ENCODE measurements around the gene FBXO31.

Gene FBXO31

GRCh38 chr16:87314990-87315420 is 68.6 kb downstream of the FBXO31 start:
- H3K4me1 ChIP-seq (ENCODE audit: control insufficient read depth, insufficient read depth, low read length, poor library complexity, severe bottlenecking) = no peaks in the 10 kb centered on the region

GRCh38 chr16:87312008-87312407 is 71.6 kb downstream of the FBXO31 start:
- no peak overlapping the region for H3K4me3 ChIP-seq (ENCODE audit: extremely low read depth, insufficient read depth, low read length, poor library complexity, severe bottlenecking)
- H3K4me1 ChIP-seq (ENCODE audit: control insufficient read depth, insufficient read depth, low read length, poor library complexity, severe bottlenecking) = no peaks in the 10 kb centered on the region
- H3K27ac ChIP-seq (ENCODE audit: low read depth, low read length, severe bottlenecking) = no peak overlapping the region
- no peaks in the 10 kb centered on the region for H3K9me3 ChIP-seq (ENCODE audit: control insufficient read depth, low read length)
- no peaks in the 10 kb centered on the region for H3K36me3 ChIP-seq (ENCODE audit: control insufficient read depth, insufficient read depth, low read length)
- WGBS, 2 experiments (ENCODE audit: insufficient coverage in 2 of 2) = 87 to 89% methylated on average over 6 to 7 of the region's 7 CpGs

More at GRCh38 chr16:87314990-87315420, 68.6 kb downstream of the FBXO31 start:
- no peak overlapping the region for H3K4me3 ChIP-seq (ENCODE audit: extremely low read depth, insufficient read depth, low read length, poor library complexity, severe bottlenecking)
- no peaks in the 10 kb centered on the region for H3K36me3 ChIP-seq (ENCODE audit: control insufficient read depth, insufficient read depth, low read length)
- WGBS, 2 experiments (ENCODE audit: insufficient coverage in 2 of 2) = 87 to 89% methylated on average over 9 to 10 of the region's 10 CpGs
- no peak overlapping the region for H3K27ac ChIP-seq (ENCODE audit: low read depth, low read length, severe bottlenecking)
- H3K9me3 ChIP-seq (ENCODE audit: control insufficient read depth, low read length) = no peaks in the 10 kb centered on the region

GRCh38 chr16:87311387-87311786 is 72.2 kb downstream of the FBXO31 start:
- no peaks in the 10 kb centered on the region for H3K4me1 ChIP-seq (ENCODE audit: control insufficient read depth, insufficient read depth, low read length, poor library complexity, severe bottlenecking)
- H3K9me3 ChIP-seq (ENCODE audit: control insufficient read depth, low read length) = no peaks in the 10 kb centered on the region
- no peak overlapping the region for H3K4me3 ChIP-seq (ENCODE audit: extremely low read depth, insufficient read depth, low read length, poor library complexity, severe bottlenecking)
- no peaks in the 10 kb centered on the region for H3K36me3 ChIP-seq (ENCODE audit: control insufficient read depth, insufficient read depth, low read length)
- no peak overlapping the region for H3K27ac ChIP-seq (ENCODE audit: low read depth, low read length, severe bottlenecking)
- 91 to 95% methylated on average over 5 of the region's 5 CpGs for WGBS, 2 experiments (ENCODE audit: insufficient coverage in 2 of 2)

GRCh38 chr16:87310610-87311009 is 73.0 kb downstream of the FBXO31 start:
- no peak overlapping the region for H3K27ac ChIP-seq (ENCODE audit: low read depth, low read length, severe bottlenecking)
- H3K36me3 ChIP-seq (ENCODE audit: control insufficient read depth, insufficient read depth, low read length) = no peaks in the 10 kb centered on the region
- H3K9me3 ChIP-seq (ENCODE audit: control insufficient read depth, low read length) = no peaks in the 10 kb centered on the region
- H3K4me1 ChIP-seq (ENCODE audit: control insufficient read depth, insufficient read depth, low read length, poor library complexity, severe bottlenecking) = no peaks in the 10 kb centered on the region
- 92 to 100% methylated on average over 2 to 5 of the region's 7 CpGs for WGBS, 2 experiments (ENCODE audit: insufficient coverage in 2 of 2)
- H3K4me3 ChIP-seq (ENCODE audit: extremely low read depth, insufficient read depth, low read length, poor library complexity, severe bottlenecking) = no peak overlapping the region

GRCh38 chr16:87309620-87310525 is 73.7 kb downstream of the FBXO31 start:
- no peak overlapping the region for H3K4me3 ChIP-seq (ENCODE audit: extremely low read depth, insufficient read depth, low read length, poor library complexity, severe bottlenecking)
- H3K9me3 ChIP-seq (ENCODE audit: control insufficient read depth, low read length) = no peaks in the 10 kb centered on the region
- no peaks in the 10 kb centered on the region for H3K4me1 ChIP-seq (ENCODE audit: control insufficient read depth, insufficient read depth, low read length, poor library complexity, severe bottlenecking)
- WGBS, 2 experiments (ENCODE audit: insufficient coverage in 2 of 2) = 95 to 100% methylated on average over 3 to 4 of the region's 5 CpGs
- no peak overlapping the region for H3K27ac ChIP-seq (ENCODE audit: low read depth, low read length, severe bottlenecking)
- no peaks in the 10 kb centered on the region for H3K36me3 ChIP-seq (ENCODE audit: control insufficient read depth, insufficient read depth, low read length)

GRCh38 chr16:87308826-87309225 is 74.8 kb downstream of the FBXO31 start:
- Histone ChIP-seq H3K27ac (ENCODE audit: low read depth, low read length, severe bottlenecking) (no peak overlapping the region), H3K4me1 (ENCODE audit: control insufficient read depth, insufficient read depth, low read length, poor library complexity, severe bottlenecking) (no peaks in the 10 kb centered on the region), H3K9me3 (ENCODE audit: control insufficient read depth, low read length) (no peaks in the 10 kb centered on the region), H3K36me3 (ENCODE audit: control insufficient read depth, insufficient read depth, low read length) (no peaks in the 10 kb centered on the region), H3K4me3 (ENCODE audit: extremely low read depth, insufficient read depth, low read length, poor library complexity, severe bottlenecking) (no peak overlapping the region)
- WGBS, 2 experiments (ENCODE audit: insufficient coverage in 2 of 2) = 93 to 100% methylated on average over 4 of the region's 4 CpGs

- Histone ChIP-seq H3K9me3 (ENCODE audit: control insufficient read depth, low read length) (no peaks in the 10 kb centered on the region), H3K36me3 (ENCODE audit: control insufficient read depth, insufficient read depth, low read length) (peaks cover 2% of the 10 kb centered on the region), H3K4me1 (ENCODE audit: control insufficient read depth, insufficient read depth, low read length, poor library complexity, severe bottlenecking) (peaks cover 3% of the 10 kb centered on the region), H3K27ac (ENCODE audit: low read depth, low read length, severe bottlenecking) (no peak overlapping the region), H3K4me3 (ENCODE audit: extremely low read depth, insufficient read depth, low read length, poor library complexity, severe bottlenecking) (no peak overlapping the region)
- 100% methylated on average over 2 of the region's 3 CpGs for WGBS, 2 experiments (ENCODE audit: insufficient coverage in 2 of 2)
These were observed 77.1 kb downstream of the FBXO31 start for GRCh38 chr16:87306516-87306915.

- peaks cover 2% of the 10 kb centered on the region for H3K36me3 ChIP-seq (ENCODE audit: control insufficient read depth, insufficient read depth, low read length)
- H3K4me1 ChIP-seq (ENCODE audit: control insufficient read depth, insufficient read depth, low read length, poor library complexity, severe bottlenecking) = peaks cover 3% of the 10 kb centered on the region
- H3K9me3 ChIP-seq (ENCODE audit: control insufficient read depth, low read length) = no peaks in the 10 kb centered on the region
- WGBS, 2 experiments (ENCODE audit: insufficient coverage in 2 of 2) = 58 to 67% methylated on average over 23 to 27 of the region's 30 CpGs
- no peak overlapping the region for H3K27ac ChIP-seq (ENCODE audit: low read depth, low read length, severe bottlenecking)
- no peak overlapping the region for H3K4me3 ChIP-seq (ENCODE audit: extremely low read depth, insufficient read depth, low read length, poor library complexity, severe bottlenecking)
These were observed 77.8 kb downstream of the FBXO31 start for GRCh38 chr16:87305505-87306391.

GRCh38 chr16:87304951-87305350 is 78.6 kb downstream of the FBXO31 start:
- Histone ChIP-seq H3K36me3 (ENCODE audit: control insufficient read depth, insufficient read depth, low read length) (peaks cover 2% of the 10 kb centered on the region), H3K27ac (ENCODE audit: low read depth, low read length, severe bottlenecking) (no peak overlapping the region), H3K4me1 (ENCODE audit: control insufficient read depth, insufficient read depth, low read length, poor library complexity, severe bottlenecking) (peaks cover 3% of the 10 kb centered on the region), H3K9me3 (ENCODE audit: control insufficient read depth, low read length) (no peaks in the 10 kb centered on the region), H3K4me3 (ENCODE audit: extremely low read depth, insufficient read depth, low read length, poor library complexity, severe bottlenecking) (no peak overlapping the region)
- 85 to 90% methylated on average over 7 to 9 of the region's 10 CpGs for WGBS, 2 experiments (ENCODE audit: insufficient coverage in 2 of 2)

- Histone ChIP-seq H3K27ac (ENCODE audit: low read depth, low read length, severe bottlenecking) (no peak overlapping the region), H3K9me3 (ENCODE audit: control insufficient read depth, low read length) (no peaks in the 10 kb centered on the region), H3K4me1 (ENCODE audit: control insufficient read depth, insufficient read depth, low read length, poor library complexity, severe bottlenecking) (peaks cover 3% of the 10 kb centered on the region), H3K36me3 (ENCODE audit: control insufficient read depth, insufficient read depth, low read length) (peaks cover 2% of the 10 kb centered on the region), H3K4me3 (ENCODE audit: extremely low read depth, insufficient read depth, low read length, poor library complexity, severe bottlenecking) (no peak overlapping the region)
- 87% methylated on average over 3 of the region's 4 CpGs; no CpG with 5 or more reads in 1 of the 2 experiments for WGBS, 2 experiments (ENCODE audit: insufficient coverage in 2 of 2)
These were observed 79.5 kb downstream of the FBXO31 start for GRCh38 chr16:87303962-87304521.

Measured in mesodermal cell (in vitro differentiated cells).